Measurements from ENCODE around the gene SPG7. TPM values are rescaled to one million over a fixed set of nuclear protein-coding genes. Genes with fewer than 3 reads are reported as not detected.

Gene SPG7
- total and polyA plus RNA-seq, 9 of the 15 experiments (the other 6 are each of a cell fraction or from before 2014, with no cell fraction given), result 5.8 to 89.1 (median 49.4) TPM

DNA sequence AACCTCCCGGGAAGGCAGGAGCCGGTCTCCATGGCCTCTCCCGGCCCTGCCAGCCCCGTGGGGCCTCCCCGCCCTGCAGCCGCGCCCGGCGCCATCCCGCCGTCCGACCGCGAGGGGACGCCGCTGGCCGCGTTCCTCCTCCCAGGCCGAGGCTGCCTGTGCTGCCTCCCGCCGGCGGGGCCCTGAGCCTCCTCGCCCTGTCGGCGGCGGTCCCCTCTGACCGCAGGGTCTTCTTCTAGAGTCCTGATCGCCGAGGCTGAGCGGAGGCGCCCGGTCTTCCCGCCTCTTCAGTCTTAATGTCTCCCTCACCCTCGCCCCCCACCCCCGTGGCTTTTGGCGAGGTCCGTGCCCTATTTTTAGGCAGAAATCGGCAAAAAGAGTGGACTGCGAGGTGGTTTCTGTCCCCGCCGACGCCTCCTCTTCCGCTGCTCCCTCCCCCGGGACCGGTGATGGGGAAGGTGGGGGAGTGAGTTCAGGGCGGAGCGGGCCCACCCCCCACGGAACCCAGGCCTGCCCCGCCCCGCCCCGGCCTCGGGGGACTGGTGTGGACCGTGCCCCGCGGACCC lies 66.6 kb downstream of the SPG7 start (continued):
- TF ChIP-seq NCOA2 (IDR thresholded peaks at IDR 0.05; ENCODE audit: partially characterized antibody in 2 of 2) (no peak), RBFOX2 (IDR thresholded peaks at IDR 0.05; ENCODE audit: low read depth, low read length) (peak; percentile 83), HDAC8 (tag; IDR thresholded peaks at IDR 0.05) (peak; percentile 69; the same call in 1 of the 2 replicates), BRF1 (IDR thresholded peaks at IDR 0.05; ENCODE audit: borderline replicate concordance, extremely low read depth, insufficient read length) (no peak), PHF20 (IDR thresholded peaks at IDR 0.05; ENCODE audit: partially characterized antibody) (no peak), NEUROD1 (IDR thresholded peaks at IDR 0.05; ENCODE audit: borderline replicate concordance, low read depth, low read length, partially characterized antibody) (no peak), CC2D1A (IDR thresholded peaks at IDR 0.05) (no peak), MTF1 (CRISPR knock-in tag; IDR thresholded peaks at IDR 0.05; ENCODE audit: borderline replicate concordance) (no peak), ZNF699 (CRISPR knock-in tag; IDR thresholded peaks at IDR 0.05; ENCODE audit: insufficient replicate concordance) (no peak), MCM3 (IDR thresholded peaks at IDR 0.05) (no peak), ZNF24 (IDR thresholded peaks at IDR 0.05) (0 out of 2 replicates have a peak, but pooled peaks have one; percentile 48), SOX6 (IDR thresholded peaks at IDR 0.05) (0 out of 2 replicates have a peak, but pooled peaks have one; percentile 16), MAZ (CRISPR knock-in tag; conservative IDR thresholded peaks at IDR 0.05 in 1 of 2, IDR thresholded peaks at IDR 0.05 in 1 of 2) (peak; percentile 75 to 77; a peak in 3 of 4 replicates), JUND (IDR thresholded peaks at IDR 0.05; ENCODE audit: borderline replicate concordance, low read depth, low read length) (0 out of 2 replicates have a peak, but pooled peaks have one; percentile 18), JUND (tag; IDR thresholded peaks at IDR 0.05; ENCODE audit: borderline replicate concordance, low read depth, low read length) (no peak), DIDO1 (tag; IDR thresholded peaks at IDR 0.05; ENCODE audit: low read depth) (no peak)
- TF ChIP-seq, protein P1, sequence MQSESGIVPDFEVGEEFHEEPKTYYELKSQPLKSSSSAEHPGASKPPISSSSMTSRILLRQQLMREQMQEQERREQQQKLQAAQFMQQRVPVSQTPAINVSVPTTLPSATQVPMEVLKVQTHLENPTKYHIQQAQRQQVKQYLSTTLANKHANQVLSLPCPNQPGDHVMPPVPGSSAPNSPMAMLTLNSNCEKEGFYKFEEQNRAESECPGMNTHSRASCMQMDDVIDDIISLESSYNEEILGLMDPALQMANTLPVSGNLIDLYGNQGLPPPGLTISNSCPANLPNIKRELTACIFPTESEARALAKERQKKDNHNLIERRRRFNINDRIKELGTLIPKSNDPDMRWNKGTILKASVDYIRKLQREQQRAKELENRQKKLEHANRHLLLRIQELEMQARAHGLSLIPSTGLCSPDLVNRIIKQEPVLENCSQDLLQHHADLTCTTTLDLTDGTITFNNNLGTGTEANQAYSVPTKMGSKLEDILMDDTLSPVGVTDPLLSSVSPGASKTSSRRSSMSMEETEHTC (IDR thresholded peaks at IDR 0.05), result no peak
- TF ChIP-seq, protein P2, sequence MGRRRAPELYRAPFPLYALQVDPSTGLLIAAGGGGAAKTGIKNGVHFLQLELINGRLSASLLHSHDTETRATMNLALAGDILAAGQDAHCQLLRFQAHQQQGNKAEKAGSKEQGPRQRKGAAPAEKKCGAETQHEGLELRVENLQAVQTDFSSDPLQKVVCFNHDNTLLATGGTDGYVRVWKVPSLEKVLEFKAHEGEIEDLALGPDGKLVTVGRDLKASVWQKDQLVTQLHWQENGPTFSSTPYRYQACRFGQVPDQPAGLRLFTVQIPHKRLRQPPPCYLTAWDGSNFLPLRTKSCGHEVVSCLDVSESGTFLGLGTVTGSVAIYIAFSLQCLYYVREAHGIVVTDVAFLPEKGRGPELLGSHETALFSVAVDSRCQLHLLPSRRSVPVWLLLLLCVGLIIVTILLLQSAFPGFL (CRISPR knock-in tag; IDR thresholded peaks at IDR 0.05), result no peak
- TF ChIP-seq, protein P3, sequence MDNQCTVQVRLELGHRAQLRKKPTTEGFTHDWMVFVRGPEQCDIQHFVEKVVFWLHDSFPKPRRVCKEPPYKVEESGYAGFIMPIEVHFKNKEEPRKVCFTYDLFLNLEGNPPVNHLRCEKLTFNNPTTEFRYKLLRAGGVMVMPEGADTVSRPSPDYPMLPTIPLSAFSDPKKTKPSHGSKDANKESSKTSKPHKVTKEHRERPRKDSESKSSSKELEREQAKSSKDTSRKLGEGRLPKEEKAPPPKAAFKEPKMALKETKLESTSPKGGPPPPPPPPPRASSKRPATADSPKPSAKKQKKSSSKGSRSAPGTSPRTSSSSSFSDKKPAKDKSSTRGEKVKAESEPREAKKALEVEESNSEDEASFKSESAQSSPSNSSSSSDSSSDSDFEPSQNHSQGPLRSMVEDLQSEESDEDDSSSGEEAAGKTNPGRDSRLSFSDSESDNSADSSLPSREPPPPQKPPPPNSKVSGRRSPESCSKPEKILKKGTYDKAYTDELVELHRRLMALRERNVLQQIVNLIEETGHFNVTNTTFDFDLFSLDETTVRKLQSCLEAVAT (IDR thresholded peaks at IDR 0.05), result peak in 1 of 2 experiments; percentile 55; a peak in 1 of 4 replicates
- TF ChIP-seq, protein P4, sequence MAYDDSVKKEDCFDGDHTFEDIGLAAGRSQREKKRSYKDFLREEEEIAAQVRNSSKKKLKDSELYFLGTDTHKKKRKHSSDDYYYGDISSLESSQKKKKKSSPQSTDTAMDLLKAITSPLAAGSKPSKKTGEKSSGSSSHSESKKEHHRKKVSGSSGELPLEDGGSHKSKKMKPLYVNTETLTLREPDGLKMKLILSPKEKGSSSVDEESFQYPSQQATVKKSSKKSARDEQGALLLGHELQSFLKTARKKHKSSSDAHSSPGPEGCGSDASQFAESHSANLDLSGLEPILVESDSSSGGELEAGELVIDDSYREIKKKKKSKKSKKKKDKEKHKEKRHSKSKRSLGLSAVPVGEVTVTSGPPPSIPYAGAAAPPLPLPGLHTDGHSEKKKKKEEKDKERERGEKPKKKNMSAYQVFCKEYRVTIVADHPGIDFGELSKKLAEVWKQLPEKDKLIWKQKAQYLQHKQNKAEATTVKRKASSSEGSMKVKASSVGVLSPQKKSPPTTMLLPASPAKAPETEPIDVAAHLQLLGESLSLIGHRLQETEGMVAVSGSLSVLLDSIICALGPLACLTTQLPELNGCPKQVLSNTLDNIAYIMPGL (CRISPR knock-in tag; IDR thresholded peaks at IDR 0.05), result no peak
